ENCODE data around the gene NELFB.

The NELFB gene

DNA sequence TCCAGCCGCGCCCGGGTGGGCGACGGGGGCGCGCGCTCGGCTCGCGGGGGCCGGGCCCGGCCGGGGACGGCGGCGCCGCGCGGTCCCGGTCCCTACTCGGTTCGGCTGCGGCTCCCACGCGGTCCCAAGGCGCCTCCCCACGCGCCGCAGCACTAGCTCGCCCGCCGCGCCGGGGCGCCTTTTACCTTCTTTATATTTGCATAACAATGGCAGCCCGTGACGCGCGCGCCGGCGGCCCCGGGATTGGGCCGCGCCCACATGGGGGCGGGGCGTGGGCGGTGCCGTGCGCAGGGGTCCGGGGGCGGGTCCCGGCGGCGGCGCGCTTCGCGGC is 47.0 kb downstream of the NELFB start, which contains the start of gene NRARP:
NRARP (minus strand) TSS at position 154 of the 331 bp plus-strand sequence. CDS start 343 bp downstream, outside the sequence.
- no peak for DNase-seq (ENCODE audit: low read depth)
- H3K4me3 ChIP-seq (ENCODE audit: low read depth, low read length): peak within 1 kb of the TSS; percentile 63
- TF ChIP-seq, protein P1, sequence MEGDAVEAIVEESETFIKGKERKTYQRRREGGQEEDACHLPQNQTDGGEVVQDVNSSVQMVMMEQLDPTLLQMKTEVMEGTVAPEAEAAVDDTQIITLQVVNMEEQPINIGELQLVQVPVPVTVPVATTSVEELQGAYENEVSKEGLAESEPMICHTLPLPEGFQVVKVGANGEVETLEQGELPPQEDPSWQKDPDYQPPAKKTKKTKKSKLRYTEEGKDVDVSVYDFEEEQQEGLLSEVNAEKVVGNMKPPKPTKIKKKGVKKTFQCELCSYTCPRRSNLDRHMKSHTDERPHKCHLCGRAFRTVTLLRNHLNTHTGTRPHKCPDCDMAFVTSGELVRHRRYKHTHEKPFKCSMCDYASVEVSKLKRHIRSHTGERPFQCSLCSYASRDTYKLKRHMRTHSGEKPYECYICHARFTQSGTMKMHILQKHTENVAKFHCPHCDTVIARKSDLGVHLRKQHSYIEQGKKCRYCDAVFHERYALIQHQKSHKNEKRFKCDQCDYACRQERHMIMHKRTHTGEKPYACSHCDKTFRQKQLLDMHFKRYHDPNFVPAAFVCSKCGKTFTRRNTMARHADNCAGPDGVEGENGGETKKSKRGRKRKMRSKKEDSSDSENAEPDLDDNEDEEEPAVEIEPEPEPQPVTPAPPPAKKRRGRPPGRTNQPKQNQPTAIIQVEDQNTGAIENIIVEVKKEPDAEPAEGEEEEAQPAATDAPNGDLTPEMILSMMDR (IDR thresholded peaks at IDR 0.05; ENCODE audit: control insufficient read depth, extremely low read depth, insufficient read depth): peak; percentile 35; the same call in 1 of the 2 replicates

DNA sequence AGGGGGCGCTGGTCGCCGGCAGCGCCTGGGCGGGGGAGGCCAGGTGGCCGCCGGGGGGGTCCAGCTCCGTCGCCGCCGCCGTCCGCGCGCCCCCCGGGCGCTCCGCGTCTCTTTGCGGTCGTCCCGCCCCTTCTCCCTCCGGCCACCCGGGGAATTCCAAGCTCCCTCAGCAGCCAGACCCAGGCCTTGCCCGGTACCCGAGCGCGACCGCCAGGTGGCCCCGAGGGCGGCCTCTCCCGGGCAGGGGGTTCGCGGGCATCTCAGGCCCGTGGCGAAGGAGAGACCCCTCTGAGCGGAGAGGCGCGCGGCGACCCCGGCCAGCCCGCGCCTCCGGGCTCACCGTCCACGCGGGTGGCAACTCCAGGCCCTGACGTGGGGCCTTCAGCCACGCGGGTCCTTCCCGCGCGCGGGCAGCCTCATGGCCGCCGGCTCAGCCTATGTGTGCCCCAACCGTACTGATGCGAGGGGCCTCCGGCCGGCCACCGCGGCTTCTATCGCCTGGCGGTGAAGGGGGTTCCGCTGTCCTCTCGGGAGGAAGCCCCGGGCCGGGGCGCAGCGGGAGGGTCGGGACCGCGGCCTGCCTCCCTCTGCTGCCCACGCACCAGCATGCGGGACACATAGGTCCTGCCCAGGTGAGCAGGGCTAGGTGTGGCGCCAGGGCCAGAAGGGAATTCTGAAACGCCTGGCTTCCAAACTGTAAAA is 47.5 kb downstream of the NELFB start:
- TF ChIP-seq, protein P1 (IDR thresholded peaks at IDR 0.05; ENCODE audit: control insufficient read depth, extremely low read depth, insufficient read depth): 0 out of 2 replicates have a peak, but pooled peaks have one; percentile 3
- DNase-seq (ENCODE audit: low read depth): no peak
- H3K4me3 ChIP-seq (ENCODE audit: low read depth, low read length): peak overlapping the region; percentile 56

DNA sequence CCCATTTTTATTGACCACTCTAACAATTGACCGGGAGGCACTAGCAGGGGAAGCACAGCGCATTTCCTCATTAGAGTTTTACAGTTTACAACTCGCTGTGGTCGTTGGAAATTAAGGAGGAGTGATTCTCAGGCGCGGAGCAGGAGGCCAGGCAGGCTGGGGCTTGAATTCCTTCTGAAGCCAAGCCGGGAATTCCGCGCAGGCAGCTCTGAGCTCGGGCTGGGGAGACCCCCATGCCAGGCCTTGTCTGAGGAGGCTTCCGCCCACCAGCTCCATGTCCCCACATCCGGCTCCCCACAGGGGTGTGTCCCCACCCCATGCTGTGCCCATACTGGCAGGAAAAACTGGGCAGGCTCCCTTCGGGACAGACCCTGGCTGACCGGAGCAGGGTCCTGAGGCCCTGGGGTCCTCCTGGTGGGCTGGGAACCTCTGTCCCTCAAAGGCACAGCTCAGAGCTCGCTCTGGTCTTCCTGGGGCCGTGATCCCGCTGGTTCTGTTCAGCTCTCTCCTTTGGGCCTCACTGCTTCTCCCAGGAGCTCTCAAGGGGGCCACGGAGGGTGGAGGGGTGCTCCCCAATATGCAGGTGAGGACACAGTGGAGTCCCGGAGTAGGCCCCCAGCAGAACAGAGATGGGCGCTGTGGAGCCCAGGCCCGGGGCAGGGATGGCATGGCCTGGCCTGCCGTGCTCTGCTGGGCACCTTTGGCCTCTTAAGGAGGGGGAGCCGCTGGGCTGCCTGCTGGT is 48.2 kb downstream of the NELFB start:
- DNase-seq (ENCODE audit: low read depth): no peak
- peak overlapping the region; percentile 56 for H3K4me3 ChIP-seq (ENCODE audit: low read depth, low read length)
- TF ChIP-seq, protein P1 (IDR thresholded peaks at IDR 0.05; ENCODE audit: control insufficient read depth, extremely low read depth, insufficient read depth): no peak

DNA sequence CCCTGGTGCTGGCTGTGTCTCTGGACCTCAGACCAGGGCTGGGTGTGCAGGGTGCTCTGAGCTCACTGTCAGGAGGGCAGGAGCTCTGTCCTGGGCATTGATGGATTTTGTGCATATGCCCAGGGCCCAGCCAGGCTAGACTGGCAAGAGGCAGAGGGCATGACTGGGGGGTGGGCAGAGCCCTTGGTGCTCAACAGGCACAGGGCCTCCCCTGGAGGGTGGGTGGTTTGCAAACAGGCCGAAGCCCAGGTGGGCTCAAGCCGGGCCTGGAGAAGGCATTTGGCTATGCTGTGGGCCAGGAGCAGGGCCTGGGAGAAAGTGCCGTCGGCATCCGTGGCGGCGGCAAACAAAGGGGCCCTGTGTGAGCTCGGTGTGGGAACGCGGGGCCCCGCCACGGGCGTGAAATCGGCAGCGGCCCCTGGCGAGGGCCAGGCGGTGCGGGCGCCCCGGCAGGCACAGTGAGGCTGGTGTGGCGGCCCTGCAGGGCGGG is 48.8 kb downstream of the NELFB start:
- TF ChIP-seq, protein P1 (IDR thresholded peaks at IDR 0.05; ENCODE audit: control insufficient read depth, extremely low read depth, insufficient read depth): no peak
- no peak for DNase-seq (ENCODE audit: low read depth)
- H3K4me3 ChIP-seq (ENCODE audit: low read depth, low read length): no peak overlapping the region

DNA sequence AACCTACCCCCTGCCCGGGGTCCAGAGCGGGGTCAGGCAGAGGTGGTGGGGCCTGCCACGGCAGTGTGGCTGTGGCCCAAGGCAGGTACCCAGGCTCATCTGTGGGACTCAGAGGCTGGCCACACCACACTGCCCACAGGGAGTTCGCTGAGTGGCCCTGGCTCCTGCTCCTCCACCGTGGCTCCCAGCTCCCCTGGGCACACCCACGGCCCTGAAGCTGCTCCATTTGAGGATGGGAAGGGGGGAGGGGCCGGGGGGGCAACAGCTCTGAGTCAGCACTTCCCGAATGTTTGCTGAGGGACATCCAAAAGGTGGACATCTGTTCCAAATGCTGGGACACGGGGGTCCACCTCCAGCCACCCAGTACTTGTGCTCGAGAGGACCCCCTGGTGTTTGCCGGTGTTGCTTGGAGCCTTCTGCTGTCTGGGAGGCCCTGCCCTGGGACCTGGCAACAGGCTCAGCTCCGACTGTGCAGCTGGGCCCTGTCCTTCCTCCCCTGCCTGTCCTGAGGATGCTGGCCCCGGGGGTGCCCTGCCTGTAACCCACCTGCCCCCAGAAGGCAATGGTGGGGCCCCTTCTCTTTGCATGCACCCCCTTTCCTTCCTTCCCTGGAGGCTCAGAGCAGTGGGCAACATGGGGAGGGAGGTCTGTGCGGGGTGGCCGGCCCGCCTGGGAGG is 49.4 kb downstream of the NELFB start:
- H3K4me3 ChIP-seq (ENCODE audit: low read depth, low read length): no peak overlapping the region
- no peak for DNase-seq (ENCODE audit: low read depth)
- TF ChIP-seq, protein P1 (IDR thresholded peaks at IDR 0.05; ENCODE audit: control insufficient read depth, extremely low read depth, insufficient read depth): no peak

DNA sequence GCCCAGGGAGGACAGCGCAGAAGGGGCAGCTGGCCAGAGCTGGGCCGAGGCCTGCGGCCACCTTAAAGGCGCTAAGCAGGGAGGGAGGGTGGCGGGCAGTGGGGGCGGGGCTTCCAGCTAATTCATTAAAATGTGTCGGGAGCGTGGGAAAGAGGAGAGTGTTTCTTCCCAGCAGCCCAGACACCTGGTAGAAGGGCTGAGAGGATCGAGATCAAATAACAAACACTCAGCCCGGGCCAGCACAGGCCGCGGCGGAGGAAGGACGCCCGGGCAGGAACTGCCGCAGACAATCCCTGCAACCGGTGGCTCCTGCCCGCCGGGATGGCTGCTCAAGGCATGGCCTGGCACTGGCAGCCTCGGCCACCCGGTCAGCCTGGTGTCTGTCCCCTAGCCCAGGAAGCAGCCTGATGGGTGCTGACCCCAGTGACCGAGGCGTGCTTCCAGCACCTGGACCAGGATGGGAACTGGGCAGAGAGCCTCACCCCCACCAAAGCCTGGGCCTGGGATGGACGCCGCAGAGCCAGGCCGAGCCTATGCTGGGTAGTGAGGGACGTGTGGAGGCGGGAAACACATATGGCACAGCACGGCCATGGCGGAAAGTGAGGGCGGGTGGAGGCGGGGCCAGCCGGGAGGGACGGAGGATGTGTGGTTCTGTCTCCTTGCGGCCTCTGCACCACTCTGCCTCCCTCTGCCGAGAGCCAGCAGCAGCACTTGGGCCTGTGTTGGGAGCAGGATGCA is 50.1 kb downstream of the NELFB start:
- no peak for DNase-seq (ENCODE audit: low read depth)

More for the DNA sequence above, 50.1 kb downstream of the NELFB start:
- H3K4me3 ChIP-seq (ENCODE audit: low read depth, low read length): no peak overlapping the region
- TF ChIP-seq, protein P1 (IDR thresholded peaks at IDR 0.05; ENCODE audit: control insufficient read depth, extremely low read depth, insufficient read depth): no peak

Measured in LNCaP clone FGC (cell line).